HL-60 (cell line): ENCODE measurements around the gene GTF2A1.

ENCODE experiments used
- DNase-seq, 2 experiments: peaks; one replicate each; pipeline ENCODE4 v3.0.0-alpha.2; 2010 to 2020; ENCODE audit warnings: low read depth in 1 of 2, low spot score in 1 of 2
- H3K27ac ChIP-seq: fragments of 250-450 bp; sonication (Bioruptor Pico); replicated peaks from 2 replicates; pipeline ENCODE4 v1.5.1; 2020; ENCODE audit warnings: mild to moderate bottlenecking, moderate library complexity
- H3K27me3 ChIP-seq: fragments of 250-450 bp; sonication (Bioruptor Pico); 2 replicates; pipeline ENCODE4 v1.5.1; 2021; ENCODE audit warnings: mild to moderate bottlenecking, moderate library complexity; ENCODE audit not compliant: insufficient read depth, poor library complexity, severe bottlenecking
- H3K4me3 ChIP-seq: replicated peaks from 2 replicates; pipeline ENCODE4 v1.5.1; 2011; ENCODE audit warnings: mild to moderate bottlenecking, control low read depth, low read length; ENCODE audit not compliant: insufficient read depth
- CTCF ChIP-seq: IDR thresholded peaks from one replicate; pipeline ENCODE4 v1.5.1; 2011; ENCODE audit warnings: low read length, control low read depth, inconsistent platforms; ENCODE audit not compliant: insufficient read depth
- GABPA ChIP-seq: IDR thresholded peaks from 2 replicates; pipeline ENCODE4 v1.6.1; 2012; ENCODE audit warnings: low read depth
- POLR2AphosphoS5 ChIP-seq: IDR thresholded peaks from 2 replicates; pipeline ENCODE4 v1.6.1; 2012; ENCODE audit warnings: low read depth
- REST ChIP-seq: IDR thresholded peaks from 2 replicates; pipeline ENCODE4 v1.6.1; 2012; ENCODE audit warnings: low read depth; ENCODE audit not compliant: insufficient replicate concordance
- SPI1 ChIP-seq: IDR thresholded peaks from 2 replicates; pipeline ENCODE4 v1.6.1; 2012; ENCODE audit warnings: low read depth, mild to moderate bottlenecking, borderline replicate concordance

The GTF2A1 gene

GRCh38 chr14:81172353-81172752, 48.4 kb downstream of the GTF2A1 start:
- TF ChIP-seq SPI1 (no peak), CTCF (no peak), POLR2AphosphoS5 (no peak), REST (no peak), GABPA (no peak)
- Histone ChIP-seq H3K4me3 (no peak overlapping the region), H3K27me3 (no peaks in the 10 kb centered on the region), H3K27ac (no peak overlapping the region)
- DNase-seq, result no peak

- H3K27ac ChIP-seq, result peak overlapping the region; percentile 85
- no peak for DNase-seq
- no peak overlapping the region for H3K4me3 ChIP-seq
Measured at GRCh38 chr14:81170829-81171195, 49.9 kb downstream of the GTF2A1 start.

More at GRCh38 chr14:81170829-81171195, 49.9 kb downstream of the GTF2A1 start:
- TF ChIP-seq SPI1, result no peak
- no peak for TF ChIP-seq CTCF
- no peak for TF ChIP-seq GABPA
- no peak for TF ChIP-seq POLR2AphosphoS5
- no peak for TF ChIP-seq REST
- H3K27me3 ChIP-seq, result no peaks in the 10 kb centered on the region
